ENCODE measurements around the gene CAPRIN2. TPM values are rescaled to one million over a fixed set of nuclear protein-coding genes. Genes with fewer than 3 reads are reported as not detected.

The CAPRIN2 gene
- total RNA-seq, 1 experiment from 2014 or later: 123 TPM

DNA sequence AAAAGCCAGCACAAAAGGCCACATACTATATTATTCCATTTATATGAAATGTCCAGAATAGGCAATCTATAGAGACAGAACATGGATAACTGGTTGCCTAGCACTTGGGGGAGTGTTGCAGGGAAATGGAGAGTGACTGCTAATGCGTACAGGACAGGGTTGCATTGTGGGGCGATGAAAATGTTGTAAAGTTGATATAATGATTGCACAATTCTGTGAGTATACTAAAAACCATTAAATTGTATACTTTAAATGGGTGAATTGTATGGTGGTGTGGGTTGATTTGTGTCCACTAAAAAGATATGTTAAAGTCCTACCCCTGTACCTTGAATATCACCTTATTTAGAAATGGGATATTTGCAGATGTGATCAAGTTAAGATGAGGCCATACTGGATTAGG is 7.0 kb upstream of the CAPRIN2 start:
- no peak overlapping the region for H2BK5ac ChIP-seq (ENCODE audit: insufficient read length, low read length)
- H3K9me3 ChIP-seq (ENCODE audit: control insufficient read depth, low read depth, low read length): no peaks in the 10 kb centered on the region
- Mint-ChIP-seq H3K4me3 (no peak overlapping the region), H3K9me3 (peaks cover 5 to 7% of the 10 kb centered on the region in 2 experiments; a peak in 3 of 5 replicates), H3K4me1 (peaks cover 0 to 10% of the 10 kb centered on the region in 2 experiments; a peak in 3 of 4 replicates), H3K36me3 (ENCODE audit: insufficient read depth in 1 of 3, low read depth in 3 of 3) (0 out of 7 replicates have a peak, but pooled peaks cover 0 to 7% (median 4%) of the 10 kb centered on the region in 3 experiments), H3K27ac (no peak overlapping the region), H3K27me3 (ENCODE audit: low read depth) (no peaks in the 10 kb centered on the region)
- no peak overlapping the region for H2AK5ac ChIP-seq (ENCODE audit: insufficient read length, low read length)
- H3K23ac ChIP-seq (ENCODE audit: insufficient read length, low read depth, low read length): no peak overlapping the region
- H3K18ac ChIP-seq (ENCODE audit: insufficient read length, low read depth, low read length): no peak overlapping the region
- no peak overlapping the region for H3K27ac ChIP-seq (ENCODE audit: insufficient read length, low read depth, low read length)
- no peaks in the 10 kb centered on the region for H3K79me1 ChIP-seq (ENCODE audit: insufficient read depth, low read depth, low read length, poor library complexity, severe bottlenecking)
- H3K27me3 ChIP-seq (ENCODE audit: insufficient read depth, low read length): no peaks in the 10 kb centered on the region
- no peak overlapping the region for H3K14ac ChIP-seq (ENCODE audit: insufficient read depth, low read length)
- H4K91ac ChIP-seq (ENCODE audit: insufficient read length, low read depth, low read length): no peak overlapping the region
- no peak overlapping the region for H3K4ac ChIP-seq (ENCODE audit: low read depth, low read length)
- no peak overlapping the region for H2BK120ac ChIP-seq (ENCODE audit: low read depth, low read length, poor library complexity, severe bottlenecking)
- H3K4me1 ChIP-seq (ENCODE audit: insufficient read depth, low read length): no peaks in the 10 kb centered on the region; the same call in 1 of the 2 replicates
- no peak overlapping the region for H3K9ac ChIP-seq (ENCODE audit: extremely low read depth, insufficient read length, low read length)
- no peaks in the 10 kb centered on the region; the same call in 1 of the 2 replicates for H3K79me2 ChIP-seq (ENCODE audit: insufficient read depth, low read length)
- H3T11ph ChIP-seq (ENCODE audit: low read length): no peak overlapping the region
- no CpG with 5 or more reads among the region's 2 CpGs for WGBS (ENCODE audit: extremely low coverage, insufficient read length, low lambda C conversion rate)
- H2BK15ac ChIP-seq (ENCODE audit: low read depth, low read length): no peak overlapping the region
- H4K20me1 ChIP-seq (ENCODE audit: control insufficient read depth, insufficient read depth, insufficient read length): no peaks in the 10 kb centered on the region
- no peak overlapping the region for H3K4me2 ChIP-seq (ENCODE audit: insufficient read depth, insufficient read length, low read length)
- H4K5ac ChIP-seq (ENCODE audit: insufficient read length, low read depth, low read length): no peak overlapping the region
- DNase-seq: no peak
- H2AFZ ChIP-seq (ENCODE audit: low read length): no peak overlapping the region
- H3K56ac ChIP-seq (ENCODE audit: insufficient read length, low read depth, low read length): no peak overlapping the region
- H4K8ac ChIP-seq (replicated peaks; ENCODE audit: insufficient read length, low read depth, low read length): no peak overlapping the region
- H2BK20ac ChIP-seq (ENCODE audit: low read depth, low read length, poor library complexity, severe bottlenecking): no peak overlapping the region
- no peaks in the 10 kb centered on the region for H3K23me2 ChIP-seq (ENCODE audit: insufficient read length, low read depth, low read length, poor library complexity, severe bottlenecking)
- H2BK12ac ChIP-seq (ENCODE audit: insufficient read length, low read depth, low read length): no peak overlapping the region
- TF ChIP-seq, protein P1, sequence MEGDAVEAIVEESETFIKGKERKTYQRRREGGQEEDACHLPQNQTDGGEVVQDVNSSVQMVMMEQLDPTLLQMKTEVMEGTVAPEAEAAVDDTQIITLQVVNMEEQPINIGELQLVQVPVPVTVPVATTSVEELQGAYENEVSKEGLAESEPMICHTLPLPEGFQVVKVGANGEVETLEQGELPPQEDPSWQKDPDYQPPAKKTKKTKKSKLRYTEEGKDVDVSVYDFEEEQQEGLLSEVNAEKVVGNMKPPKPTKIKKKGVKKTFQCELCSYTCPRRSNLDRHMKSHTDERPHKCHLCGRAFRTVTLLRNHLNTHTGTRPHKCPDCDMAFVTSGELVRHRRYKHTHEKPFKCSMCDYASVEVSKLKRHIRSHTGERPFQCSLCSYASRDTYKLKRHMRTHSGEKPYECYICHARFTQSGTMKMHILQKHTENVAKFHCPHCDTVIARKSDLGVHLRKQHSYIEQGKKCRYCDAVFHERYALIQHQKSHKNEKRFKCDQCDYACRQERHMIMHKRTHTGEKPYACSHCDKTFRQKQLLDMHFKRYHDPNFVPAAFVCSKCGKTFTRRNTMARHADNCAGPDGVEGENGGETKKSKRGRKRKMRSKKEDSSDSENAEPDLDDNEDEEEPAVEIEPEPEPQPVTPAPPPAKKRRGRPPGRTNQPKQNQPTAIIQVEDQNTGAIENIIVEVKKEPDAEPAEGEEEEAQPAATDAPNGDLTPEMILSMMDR (conservative IDR thresholded peaks at IDR 0.05): no peak

Data from H9 (cell line).